Measurements from ENCODE around the gene FRMD5.

GRCh38 chr15:43988900-43989299 is 206.2 kb downstream of the FRMD5 start:
- TF ChIP-seq POLR2AphosphoS5 (IDR thresholded peaks at IDR 0.05; ENCODE audit: borderline replicate concordance, low read depth, low read length) (no peak), EZH2 (IDR thresholded peaks at IDR 0.05) (no peak), FOXP2 (optimal IDR thresholded peaks at IDR 0.05; ENCODE audit: control extremely low read depth, extremely low read length, insufficient read depth) (no peak)
